Right cardiac atrium (tissue), 5 donors: ENCODE results near the gene FBH1. TPM values are rescaled to one million over a fixed set of nuclear protein-coding genes. Genes with fewer than 3 reads are reported as not detected.

Experiments used
- ATAC-seq, 2 donors: fragments of 200-7000 bp; cut with Tn5 transposase; one replicate each; pipeline versions ENCODE4 v1.8.0 to v1.9.1; 2020; ENCODE audit warnings: moderate library complexity in 2 of 2, mild to moderate bottlenecking in 1 of 2
- DNase-seq, 3 donors: peaks; one replicate each; pipeline ENCODE4 v3.0.0-alpha.2; 2020
- H3K27ac ChIP-seq: one replicate; pipeline ENCODE4 v1.5.1; 2013; ENCODE audit warnings: mild to moderate bottlenecking, low read length, control low read depth, moderate library complexity
- H3K27me3 ChIP-seq: one replicate; pipeline ENCODE4 v1.6.1; 2013; ENCODE audit not compliant: control insufficient read depth, insufficient read depth
- H3K4me1 ChIP-seq: one replicate; pipeline ENCODE4 v1.6.1; 2013; ENCODE audit warnings: low read length; ENCODE audit not compliant: control insufficient read depth, insufficient read depth
- H3K4me3 ChIP-seq: one replicate; pipeline ENCODE4 v1.5.1; 2013; ENCODE audit warnings: low read length, control low read depth
- H3K9me3 ChIP-seq: one replicate; pipeline ENCODE4 v1.6.1; 2013; ENCODE audit warnings: low read length; ENCODE audit not compliant: control insufficient read depth
- WGBS: extraction: QIAGEN DNeasy Blood & Tissue Kit; methylation state at CpG from one replicate; pipeline ENCODE4 v1.1.7; 2013; 5-methylcytosine and 5-hydroxymethylcytosine counted together
- intact Hi-C, 4 donors: fragments of 100-400 bp; cut with DNase I; formaldehyde crosslinking; loops; one replicate each; pipeline versions ENCODE4 v1.11.0 to v1.14.0; 2022 to 2023
- polyA plus RNA-seq: library from polyadenylated mRNA; stranded (reverse); fragments of 200-250 nt; gene quantifications from one replicate; pipeline ENCODE4 v1.2.3, GENCODE V29; 2013
- total RNA-seq, 4 donors: library from RNA; stranded (reverse); fragmentation: NEBNext Ultra II Directional; extraction: Animal tissue kit (Norgen Biotek cat#: 25700); gene quantifications; one replicate each; pipeline ENCODE4 v1.2.1, GENCODE V29; 2021
- donor health status: healthy with polysubstance abuse.
- donor health status: DM: no; HTN: yes; CAD: no.
- donor health status: DM: no; HTN: no; CAD: no.
- donor health status: DM: no; HTN: yes; CAD: no; lungs with severe emphysema.
- donor health status: DM: yes; HTN: yes; CAD: no.

The FBH1 gene
- total and polyA plus RNA-seq, 5 donors: 49.3 to 82.1 (median 76.0) TPM

GRCh38 chr10:5968681-5969453 lies 78.8 kb downstream of the FBH1 start:
- no peak overlapping the region for H3K4me3 ChIP-seq
- H3K27ac ChIP-seq: no peak overlapping the region
- peaks cover 6% of the 10 kb centered on the region for H3K4me1 ChIP-seq
- H3K27me3 ChIP-seq: no peaks in the 10 kb centered on the region
- DNase-seq (no peak), ATAC-seq (no peak)
- 93% methylated on average over 9 of the region's 9 CpGs for WGBS
- intact Hi-C loops: no loop called here
- no peaks in the 10 kb centered on the region for H3K9me3 ChIP-seq

GRCh38 chr10:5970066-5970465 lies 80.0 kb downstream of the FBH1 start:
- H3K27me3 ChIP-seq: no peaks in the 10 kb centered on the region
- no peak for DNase-seq
- WGBS: 82% methylated on average over 2 of the region's 2 CpGs
- H3K4me1 ChIP-seq: peaks cover 6% of the 10 kb centered on the region
- no peak for ATAC-seq
- intact Hi-C loops: no loop called here
- H3K4me3 ChIP-seq: no peak overlapping the region
- H3K9me3 ChIP-seq: no peaks in the 10 kb centered on the region
- no peak overlapping the region for H3K27ac ChIP-seq

GRCh38 chr10:5970527-5970926 lies 80.5 kb downstream of the FBH1 start:
- peaks cover 6% of the 10 kb centered on the region for H3K4me1 ChIP-seq

GRCh38 chr10:5971315-5971832 lies 81.3 kb downstream of the FBH1 start:
- no peaks in the 10 kb centered on the region for H3K9me3 ChIP-seq
- H3K4me3 ChIP-seq: no peak overlapping the region
- 53% methylated on average over 8 of the region's 8 CpGs for WGBS
- peak overlapping the region; percentile 89 for H3K27ac ChIP-seq
- H3K4me1 ChIP-seq: peaks cover 6% of the 10 kb centered on the region
- H3K27me3 ChIP-seq: no peaks in the 10 kb centered on the region
- intact Hi-C loops: no loop called here
- DNase-seq (peak in 2 of 3 donors; percentile 56 to 69), ATAC-seq (peak; percentile 72 to 89)

More at GRCh38 chr10:5970527-5970926, 80.5 kb downstream of the FBH1 start:
- WGBS: 85% methylated on average over 3 of the region's 3 CpGs
- no peak for ATAC-seq
- Histone ChIP-seq H3K27me3 (no peaks in the 10 kb centered on the region), H3K9me3 (no peaks in the 10 kb centered on the region), H3K27ac (no peak overlapping the region), H3K4me3 (no peak overlapping the region)
- intact Hi-C loops: no loop called here
- DNase-seq: no peak

- H3K27me3 ChIP-seq: no peaks in the 10 kb centered on the region
- DNase-seq: no peak
- intact Hi-C loops: no loop called here
- peak overlapping the region; percentile 89 for H3K27ac ChIP-seq
- H3K4me3 ChIP-seq: no peak overlapping the region
- peaks cover 6% of the 10 kb centered on the region for H3K4me1 ChIP-seq
- 56% methylated on average over 4 of the region's 4 CpGs for WGBS
- no peaks in the 10 kb centered on the region for H3K9me3 ChIP-seq
- peak; percentile 16 to 27 for ATAC-seq
These were observed 81.8 kb downstream of the FBH1 start for GRCh38 chr10:5971886-5972285.

- Histone ChIP-seq H3K9me3 (no peaks in the 10 kb centered on the region), H3K4me1 (peaks cover 6% of the 10 kb centered on the region), H3K27me3 (no peaks in the 10 kb centered on the region), H3K27ac (no peak overlapping the region), H3K4me3 (no peak overlapping the region)
- DNase-seq (no peak), ATAC-seq (no peak)
- intact Hi-C loops: no loop called here
- 94% methylated on average over 4 of the region's 4 CpGs for WGBS
These were observed 83.0 kb downstream of the FBH1 start for GRCh38 chr10:5973069-5973468.

GRCh38 chr10:5975641-5976473 lies 85.8 kb downstream of the FBH1 start:
- Histone ChIP-seq H3K27ac (peak overlapping the region; percentile 56), H3K4me1 (peaks cover 6% of the 10 kb centered on the region), H3K4me3 (peak overlapping the region; percentile 62), H3K27me3 (no peaks in the 10 kb centered on the region), H3K9me3 (no peaks in the 10 kb centered on the region)
- DNase-seq (peak in 2 of 3 donors; percentile 64 to 73), ATAC-seq (peak; percentile 59 to 60)
- intact Hi-C loops: no loop called here
- 78% methylated on average over 20 of the region's 20 CpGs for WGBS

GRCh38 chr10:5976512-5977470 lies 86.7 kb downstream of the FBH1 start:
- Histone ChIP-seq H3K9me3 (no peaks in the 10 kb centered on the region), H3K4me3 (peak overlapping the region; percentile 62), H3K27ac (peak overlapping the region; percentile 56), H3K27me3 (no peaks in the 10 kb centered on the region), H3K4me1 (peaks cover 3% of the 10 kb centered on the region)
- ATAC-seq: peak; percentile 61 to 72
- WGBS: 3% methylated on average over 82 of the region's 82 CpGs
- intact Hi-C loops: no loop called here
- DNase-seq: peak; percentile 55 to 84 (median 84)

GRCh38 chr10:5977471-5978229 lies 87.6 kb downstream of the FBH1 start, which contains the start of gene IL15RA:
Gene IL15RA (minus strand): TSS chr10:5977543. CDS start chr10:5977492, 51 bp downstream.
- ATAC-seq: peak; percentile 82 to 86
- no peaks in the 10 kb centered on the region for H3K9me3 ChIP-seq
- no peaks in the 10 kb centered on the region for H3K4me1 ChIP-seq
- H3K27ac ChIP-seq: peak within 1 kb of the TSS; percentile 56
- H3K27me3 ChIP-seq: no peaks in the 10 kb centered on the region
- peak; percentile 81 to 92 (median 89) for DNase-seq
- H3K4me3 ChIP-seq: peak within 1 kb of the TSS; percentile 62
- under 1% methylated on average over 80 of the region's 80 CpGs for WGBS
- intact Hi-C loops: no loop called here

- Histone ChIP-seq H3K9me3 (no peaks in the 10 kb centered on the region), H3K27ac (peak overlapping the region; percentile 56), H3K27me3 (no peaks in the 10 kb centered on the region), H3K4me3 (peak overlapping the region; percentile 62), H3K4me1 (no peaks in the 10 kb centered on the region)
- intact Hi-C loops: no loop called here
- no peak for ATAC-seq
- WGBS: 22% methylated on average over 6 of the region's 6 CpGs
- DNase-seq: no peak
These were observed 88.1 kb downstream of the FBH1 start for GRCh38 chr10:5978230-5978489.
